Measurements from ENCODE around the gene LYPLA2. TPM values are rescaled to one million over a fixed set of nuclear protein-coding genes. Genes with fewer than 3 reads are reported as not detected.

The LYPLA2 gene
- total and polyA plus RNA-seq, 2 experiments from 2014 or later = 102 to 204 TPM

- Mint-ChIP-seq H3K27ac (peak overlapping the region; percentile 26; the same call in 1 of the 2 replicates), H3K4me3 (no peak overlapping the region), H3K9me3 (no peaks in the 10 kb centered on the region; the same call in 2 of the 3 replicates), H3K4me1 (peaks cover 11% of the 10 kb centered on the region; the same call in 2 of the 3 replicates), H3K36me3 (ENCODE audit: low read depth) (no peaks in the 10 kb centered on the region), H3K27me3 (ENCODE audit: insufficient read depth, low read depth, poor library complexity) (peaks cover 6% of the 10 kb centered on the region)
- Histone ChIP-seq H3K4me3 (no peak overlapping the region), H3K4me1 (ENCODE audit: insufficient read depth) (no peaks in the 10 kb centered on the region), H4K20me1 (replicated peaks; ENCODE audit: insufficient read depth) (no peaks in the 10 kb centered on the region), H3K36me3 (ENCODE audit: insufficient read depth) (no peaks in the 10 kb centered on the region), H2AFZ (no peak overlapping the region), H3K4me2 (no peak overlapping the region), H3K9me2 (ENCODE audit: insufficient read depth) (no peaks in the 10 kb centered on the region), H3K27me3 (ENCODE audit: insufficient read depth) (peaks cover 4% of the 10 kb centered on the region; the same call in 1 of the 2 replicates), H3K79me2 (replicated peaks; ENCODE audit: insufficient read depth) (no peaks in the 10 kb centered on the region), H3F3A (replicated peaks; ENCODE audit: low read depth) (0 out of 2 replicates have a peak, but pooled peaks cover 3% of the 10 kb centered on the region), H3K27ac (ENCODE audit: low read depth) (no peak overlapping the region)
- DNase-seq (ENCODE audit: low spot score) (no peak), ATAC-seq (no peak)
- TF ChIP-seq STAT1 (IDR thresholded peaks at IDR 0.05; ENCODE audit: unreplicated experiment) (no peak), EZH2 (IDR thresholded peaks at IDR 0.05; ENCODE audit: low read depth, unreplicated experiment) (no peak), EZH2phosphoT487 (IDR thresholded peaks at IDR 0.05; ENCODE audit: unreplicated experiment) (no peak), REST (IDR thresholded peaks at IDR 0.05; ENCODE audit: unreplicated experiment) (no peak), ZNF331 (CRISPR knock-in tag; IDR thresholded peaks at IDR 0.05; ENCODE audit: low read depth) (no peak), NANOG (IDR thresholded peaks at IDR 0.05; ENCODE audit: borderline replicate concordance) (no peak)
- TF ChIP-seq, protein P1, sequence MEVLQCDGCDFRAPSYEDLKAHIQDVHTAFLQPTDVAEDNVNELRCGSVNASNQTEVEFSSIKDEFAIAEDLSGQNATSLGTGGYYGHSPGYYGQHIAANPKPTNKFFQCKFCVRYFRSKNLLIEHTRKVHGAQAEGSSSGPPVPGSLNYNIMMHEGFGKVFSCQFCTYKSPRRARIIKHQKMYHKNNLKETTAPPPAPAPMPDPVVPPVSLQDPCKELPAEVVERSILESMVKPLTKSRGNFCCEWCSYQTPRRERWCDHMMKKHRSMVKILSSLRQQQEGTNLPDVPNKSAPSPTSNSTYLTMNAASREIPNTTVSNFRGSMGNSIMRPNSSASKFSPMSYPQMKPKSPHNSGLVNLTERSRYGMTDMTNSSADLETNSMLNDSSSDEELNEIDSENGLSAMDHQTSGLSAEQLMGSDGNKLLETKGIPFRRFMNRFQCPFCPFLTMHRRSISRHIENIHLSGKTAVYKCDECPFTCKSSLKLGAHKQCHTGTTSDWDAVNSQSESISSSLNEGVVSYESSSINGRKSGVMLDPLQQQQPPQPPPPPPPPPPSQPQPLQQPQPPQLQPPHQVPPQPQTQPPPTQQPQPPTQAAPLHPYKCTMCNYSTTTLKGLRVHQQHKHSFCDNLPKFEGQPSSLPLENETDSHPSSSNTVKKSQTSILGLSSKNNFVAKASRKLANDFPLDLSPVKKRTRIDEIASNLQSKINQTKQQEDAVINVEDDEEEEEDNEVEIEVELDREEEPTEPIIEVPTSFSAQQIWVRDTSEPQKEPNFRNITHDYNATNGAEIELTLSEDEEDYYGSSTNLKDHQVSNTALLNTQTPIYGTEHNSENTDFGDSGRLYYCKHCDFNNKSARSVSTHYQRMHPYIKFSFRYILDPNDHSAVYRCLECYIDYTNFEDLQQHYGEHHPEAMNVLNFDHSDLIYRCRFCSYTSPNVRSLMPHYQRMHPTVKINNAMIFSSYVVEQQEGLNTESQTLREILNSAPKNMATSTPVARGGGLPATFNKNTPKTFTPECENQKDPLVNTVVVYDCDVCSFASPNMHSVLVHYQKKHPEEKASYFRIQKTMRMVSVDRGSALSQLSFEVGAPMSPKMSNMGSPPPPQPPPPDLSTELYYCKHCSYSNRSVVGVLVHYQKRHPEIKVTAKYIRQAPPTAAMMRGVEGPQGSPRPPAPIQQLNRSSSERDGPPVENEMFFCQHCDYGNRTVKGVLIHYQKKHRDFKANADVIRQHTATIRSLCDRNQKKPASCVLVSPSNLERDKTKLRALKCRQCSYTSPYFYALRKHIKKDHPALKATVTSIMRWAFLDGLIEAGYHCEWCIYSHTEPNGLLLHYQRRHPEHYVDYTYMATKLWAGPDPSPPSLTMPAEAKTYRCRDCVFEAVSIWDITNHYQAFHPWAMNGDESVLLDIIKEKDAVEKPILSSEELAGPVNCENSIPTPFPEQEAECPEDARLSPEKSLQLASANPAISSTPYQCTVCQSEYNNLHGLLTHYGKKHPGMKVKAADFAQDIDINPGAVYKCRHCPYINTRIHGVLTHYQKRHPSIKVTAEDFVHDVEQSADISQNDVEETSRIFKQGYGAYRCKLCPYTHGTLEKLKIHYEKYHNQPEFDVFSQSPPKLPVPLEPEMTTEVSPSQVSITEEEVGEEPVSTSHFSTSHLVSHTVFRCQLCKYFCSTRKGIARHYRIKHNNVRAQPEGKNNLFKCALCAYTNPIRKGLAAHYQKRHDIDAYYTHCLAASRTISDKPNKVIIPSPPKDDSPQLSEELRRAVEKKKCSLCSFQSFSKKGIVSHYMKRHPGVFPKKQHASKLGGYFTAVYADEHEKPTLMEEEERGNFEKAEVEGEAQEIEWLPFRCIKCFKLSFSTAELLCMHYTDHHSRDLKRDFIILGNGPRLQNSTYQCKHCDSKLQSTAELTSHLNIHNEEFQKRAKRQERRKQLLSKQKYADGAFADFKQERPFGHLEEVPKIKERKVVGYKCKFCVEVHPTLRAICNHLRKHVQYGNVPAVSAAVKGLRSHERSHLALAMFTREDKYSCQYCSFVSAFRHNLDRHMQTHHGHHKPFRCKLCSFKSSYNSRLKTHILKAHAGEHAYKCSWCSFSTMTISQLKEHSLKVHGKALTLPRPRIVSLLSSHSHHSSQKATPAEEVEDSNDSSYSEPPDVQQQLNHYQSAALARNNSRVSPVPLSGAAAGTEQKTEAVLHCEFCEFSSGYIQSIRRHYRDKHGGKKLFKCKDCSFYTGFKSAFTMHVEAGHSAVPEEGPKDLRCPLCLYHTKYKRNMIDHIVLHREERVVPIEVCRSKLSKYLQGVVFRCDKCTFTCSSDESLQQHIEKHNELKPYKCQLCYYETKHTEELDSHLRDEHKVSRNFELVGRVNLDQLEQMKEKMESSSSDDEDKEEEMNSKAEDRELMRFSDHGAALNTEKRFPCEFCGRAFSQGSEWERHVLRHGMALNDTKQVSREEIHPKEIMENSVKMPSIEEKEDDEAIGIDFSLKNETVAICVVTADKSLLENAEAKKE (CRISPR knock-in tag; IDR thresholded peaks at IDR 0.05) = no peak
Observed at GRCh38 chr1:23807453-23807852, 16.5 kb downstream of the LYPLA2 start.
